SK-N-SH (cell line): ENCODE results near the gene CALCOCO2.

Experiments used
- ELF1 ChIP-seq: IDR thresholded peaks from 2 replicates; pipeline ENCODE4 v1.4.0; 2012
- EP300 ChIP-seq, 2 experiments: IDR thresholded peaks; 2 replicates each; pipeline versions ENCODE4 v1.4.0 to v1.6.1; 2012; ENCODE audit warnings: borderline replicate concordance in 1 of 2, low read depth in 1 of 2, low read length in 1 of 2
- NRF1 ChIP-seq: IDR thresholded peaks from 2 replicates; pipeline ENCODE4 v1.6.1; 2012; ENCODE audit warnings: low read depth, mild to moderate bottlenecking, low read length
- TAF1 ChIP-seq: IDR thresholded peaks from 2 replicates; pipeline ENCODE4 v1.6.1; 2012; ENCODE audit warnings: low read depth, mild to moderate bottlenecking, low read length, moderate library complexity, borderline replicate concordance
- TCF12 ChIP-seq: IDR thresholded peaks from 2 replicates; pipeline ENCODE4 v1.4.0; 2012
- TF ChIP-seq, protein P1 (sequence below): fragments of 200-600 bp; sonication (generic); IDR thresholded peaks from 2 replicates; pipeline ENCODE4 v1.6.1; 2017; ENCODE audit warnings: antibody characterized with exemption, mild to moderate bottlenecking, moderate library complexity
- TF ChIP-seq, protein P2 (sequence below): IDR thresholded peaks from 2 replicates; pipeline ENCODE4 v1.4.0; 2012; ENCODE audit warnings: low read depth

DNA sequence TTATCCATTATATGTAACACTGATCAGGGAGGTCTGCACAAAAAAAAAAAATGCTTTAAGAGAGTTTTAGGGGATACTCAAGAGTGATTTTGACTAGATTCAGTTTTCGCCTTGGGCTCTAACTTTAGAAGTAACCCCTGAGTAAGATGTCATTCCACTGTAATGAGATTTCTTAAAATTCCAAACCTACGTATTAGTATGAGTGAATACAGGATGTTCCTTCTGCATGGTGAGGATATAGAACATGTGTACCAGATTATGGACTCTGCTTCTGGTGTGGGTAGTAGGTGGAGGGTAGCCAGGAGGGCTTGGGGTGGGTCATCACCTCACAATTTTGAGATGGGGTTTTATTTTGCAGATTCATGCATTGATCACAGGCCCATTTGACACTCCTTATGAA lies 81.6 kb downstream of the CALCOCO2 start:
- TF ChIP-seq TCF12 (no peak), NRF1 (no peak), TAF1 (no peak), ELF1 (no peak), EP300 (IDR thresholded peaks at IDR 0.05; ENCODE audit: borderline replicate concordance in 1 of 2, low read depth in 1 of 2, low read length in 1 of 2) (no peak)
- TF ChIP-seq, protein P1, sequence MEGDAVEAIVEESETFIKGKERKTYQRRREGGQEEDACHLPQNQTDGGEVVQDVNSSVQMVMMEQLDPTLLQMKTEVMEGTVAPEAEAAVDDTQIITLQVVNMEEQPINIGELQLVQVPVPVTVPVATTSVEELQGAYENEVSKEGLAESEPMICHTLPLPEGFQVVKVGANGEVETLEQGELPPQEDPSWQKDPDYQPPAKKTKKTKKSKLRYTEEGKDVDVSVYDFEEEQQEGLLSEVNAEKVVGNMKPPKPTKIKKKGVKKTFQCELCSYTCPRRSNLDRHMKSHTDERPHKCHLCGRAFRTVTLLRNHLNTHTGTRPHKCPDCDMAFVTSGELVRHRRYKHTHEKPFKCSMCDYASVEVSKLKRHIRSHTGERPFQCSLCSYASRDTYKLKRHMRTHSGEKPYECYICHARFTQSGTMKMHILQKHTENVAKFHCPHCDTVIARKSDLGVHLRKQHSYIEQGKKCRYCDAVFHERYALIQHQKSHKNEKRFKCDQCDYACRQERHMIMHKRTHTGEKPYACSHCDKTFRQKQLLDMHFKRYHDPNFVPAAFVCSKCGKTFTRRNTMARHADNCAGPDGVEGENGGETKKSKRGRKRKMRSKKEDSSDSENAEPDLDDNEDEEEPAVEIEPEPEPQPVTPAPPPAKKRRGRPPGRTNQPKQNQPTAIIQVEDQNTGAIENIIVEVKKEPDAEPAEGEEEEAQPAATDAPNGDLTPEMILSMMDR: no peak
- TF ChIP-seq, protein P2, sequence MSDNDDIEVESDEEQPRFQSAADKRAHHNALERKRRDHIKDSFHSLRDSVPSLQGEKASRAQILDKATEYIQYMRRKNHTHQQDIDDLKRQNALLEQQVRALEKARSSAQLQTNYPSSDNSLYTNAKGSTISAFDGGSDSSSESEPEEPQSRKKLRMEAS: no peak
